WTC11 (cell line): ENCODE results near the gene CDH13. TPM values are rescaled to one million over a fixed set of nuclear protein-coding genes. Genes with fewer than 3 reads are reported as not detected.

Source experiments
- ATAC-seq: fragments of 200-7000 bp; cut with Tn5 transposase; 2 replicates; pipeline ENCODE4 v1.10.0; 2021; ENCODE audit warnings: mild to moderate bottlenecking, moderate library complexity
- CTCF ChIA-PET: fragments of 300-600 bp; sonication (Branson Sonifier 250); formaldehyde crosslinking; loops from one replicate; lab custom pipeline; 2021; ENCODE audit warnings: antibody characterized with exemption; lab: Charles Lee
- POLR2A ChIA-PET: fragments of 350-600 bp; sonication (Branson Sonifier 250); formaldehyde crosslinking; loops from one replicate; lab custom pipeline; 2021; ENCODE audit warnings: antibody characterized with exemption; lab: Charles Lee
- DNase-seq: peaks from one replicate; pipeline ENCODE4 v3.0.0; 2021; ENCODE audit warnings: low spot score
- H3K27ac Mint-ChIP-seq: 2 replicates; pipeline ENCODE4 v1.8.0; 2021; ENCODE audit warnings: mixed read lengths
- H3K27me3 Mint-ChIP-seq: 2 replicates; pipeline ENCODE4 v1.8.0; 2021; ENCODE audit warnings: low read depth, mild to moderate bottlenecking, moderate library complexity, mixed read lengths
- H3K36me3 Mint-ChIP-seq: 2 replicates; pipeline ENCODE4 v1.8.0; 2021; ENCODE audit warnings: mixed read lengths
- H3K4me1 Mint-ChIP-seq: 2 replicates; pipeline ENCODE4 v1.8.0; 2022; ENCODE audit warnings: mixed read lengths
- H3K4me3 Mint-ChIP-seq: 2 replicates; pipeline ENCODE4 v1.8.0; 2021; ENCODE audit warnings: mild to moderate bottlenecking, moderate library complexity, mixed read lengths
- H3K9me3 Mint-ChIP-seq: 2 replicates; pipeline ENCODE4 v1.8.0; 2021; ENCODE audit warnings: mixed read lengths
- CREM ChIP-seq: sonication (generic); formaldehyde crosslinking; IDR thresholded peaks from 2 replicates; pipeline ENCODE4 v1.8.1; 2022; ENCODE audit warnings: mild to moderate bottlenecking, missing genetic modification reagents, moderate library complexity
- CTCF ChIP-seq: fragments of 200-600 bp; IDR thresholded peaks from 2 replicates; pipeline ENCODE4 v1.8.0; 2022; ENCODE audit warnings: antibody characterized with exemption
- ESRRA ChIP-seq: sonication (generic); formaldehyde crosslinking; IDR thresholded peaks from 2 replicates; pipeline ENCODE4 v1.8.1; 2022; ENCODE audit warnings: mild to moderate bottlenecking, missing genetic modification reagents, borderline replicate concordance
- FOXJ3 ChIP-seq: sonication (generic); formaldehyde crosslinking; IDR thresholded peaks from 2 replicates; pipeline ENCODE4 v1.9.0; 2021; ENCODE audit warnings: missing genetic modification reagents, mild to moderate bottlenecking, borderline replicate concordance
- FOXK1 ChIP-seq: sonication (generic); formaldehyde crosslinking; IDR thresholded peaks from 2 replicates; pipeline ENCODE4 v1.8.0; 2022; ENCODE audit warnings: mild to moderate bottlenecking, moderate library complexity, missing genetic modification reagents
- HMGXB4 ChIP-seq: sonication (generic); formaldehyde crosslinking; IDR thresholded peaks from 2 replicates; pipeline ENCODE4 v1.8.1; 2023; ENCODE audit warnings: mild to moderate bottlenecking, moderate library complexity, missing genetic modification reagents
- IRF1 ChIP-seq: sonication (generic); formaldehyde crosslinking; IDR thresholded peaks from 2 replicates; pipeline ENCODE4 v1.8.0; 2023; ENCODE audit warnings: missing genetic modification reagents
- IRF2 ChIP-seq: sonication (generic); formaldehyde crosslinking; IDR thresholded peaks from 2 replicates; pipeline ENCODE4 v1.8.0; 2022; ENCODE audit warnings: low read depth, missing genetic modification reagents, borderline replicate concordance
- JAZF1 ChIP-seq: fragments of 250-450 bp; sonication (Bioruptor Pico); IDR thresholded peaks from 2 replicates; pipeline ENCODE4 v1.9.0; 2021; ENCODE audit warnings: moderate library complexity, mild to moderate bottlenecking, inconsistent platforms
- KAT7 ChIP-seq: sonication (generic); formaldehyde crosslinking; IDR thresholded peaks from 2 replicates; pipeline ENCODE4 v1.8.1; 2023; ENCODE audit warnings: missing genetic modification reagents, mild to moderate bottlenecking, borderline replicate concordance
- MLX ChIP-seq: sonication (generic); formaldehyde crosslinking; IDR thresholded peaks from 2 replicates; pipeline ENCODE4 v1.8.1; 2023; ENCODE audit warnings: mild to moderate bottlenecking, missing genetic modification reagents, moderate library complexity
- NFATC4 ChIP-seq: fragments of 250-450 bp; sonication (Bioruptor Pico); IDR thresholded peaks from 2 replicates; pipeline ENCODE4 v1.9.0; 2021; ENCODE audit warnings: mild to moderate bottlenecking
- NFE2L1 ChIP-seq: sonication (generic); formaldehyde crosslinking; IDR thresholded peaks from 2 replicates; pipeline ENCODE4 v1.8.1; 2023; ENCODE audit warnings: missing genetic modification reagents
- NR3C1 ChIP-seq: sonication (generic); formaldehyde crosslinking; conservative IDR thresholded peaks from 2 replicates; pipeline ENCODE4 v1.8.1; 2023; ENCODE audit warnings: low read depth, mild to moderate bottlenecking, missing genetic modification reagents
- OVOL2 ChIP-seq: fragments of 250-450 bp; sonication (Bioruptor Pico); IDR thresholded peaks from 2 replicates; pipeline ENCODE4 v1.9.0; 2021; ENCODE audit warnings: mild to moderate bottlenecking, borderline replicate concordance
- PREB ChIP-seq: sonication (generic); formaldehyde crosslinking; IDR thresholded peaks from 2 replicates; pipeline ENCODE4 v1.8.1; 2022; ENCODE audit warnings: mild to moderate bottlenecking, missing genetic modification reagents, moderate library complexity, borderline replicate concordance
- SOX15 ChIP-seq: fragments of 250-450 bp; sonication (Bioruptor Pico); IDR thresholded peaks from 2 replicates; pipeline ENCODE4 v1.9.0; 2021; ENCODE audit warnings: mild to moderate bottlenecking
- TEAD1 ChIP-seq: sonication (generic); formaldehyde crosslinking; IDR thresholded peaks from 2 replicates; pipeline ENCODE4 v1.8.0; 2022; ENCODE audit warnings: mild to moderate bottlenecking, missing genetic modification reagents
- ZBTB21 ChIP-seq: sonication (generic); formaldehyde crosslinking; IDR thresholded peaks from 2 replicates; pipeline ENCODE4 v1.8.1; 2023; ENCODE audit warnings: mild to moderate bottlenecking, missing genetic modification reagents, borderline replicate concordance
- ZNF396 ChIP-seq: fragments of 250-450 bp; sonication (Bioruptor Pico); IDR thresholded peaks from 2 replicates; pipeline ENCODE4 v1.8.0; 2021; ENCODE audit warnings: mild to moderate bottlenecking, moderate library complexity, borderline replicate concordance
- ZNF423 ChIP-seq: fragments of 250-450 bp; sonication (Bioruptor Pico); IDR thresholded peaks from 2 replicates; pipeline ENCODE4 v2.1.2; 2022; ENCODE audit warnings: mild to moderate bottlenecking, moderate library complexity
- ZNF512 ChIP-seq: sonication (generic); formaldehyde crosslinking; IDR thresholded peaks from 2 replicates; pipeline ENCODE4 v1.8.1; 2022; ENCODE audit warnings: missing genetic modification reagents, borderline replicate concordance
- total RNA-seq: library from RNA; stranded (reverse); gene quantifications from 3 replicates; pipeline ENCODE4 v1.2.3, GENCODE V29; 2021

CDH13 gene
- total RNA-seq, 1 experiment from 2014 or later = 0.81 TPM

- Mint-ChIP-seq H3K4me1 (peaks cover 4% of the 10 kb centered on the region), H3K27ac (no peak overlapping the region), H3K4me3 (no peak overlapping the region), H3K27me3 (no peaks in the 10 kb centered on the region; the same call in 1 of the 2 replicates), H3K9me3 (peaks cover 18% of the 10 kb centered on the region), H3K36me3 (no peaks in the 10 kb centered on the region)
- ChIA-PET POLR2A (no interaction called here), CTCF (no interaction called here)
- ATAC-seq (no peak), DNase-seq (no peak)
- TF ChIP-seq OVOL2 (CRISPR knock-in tag) = no peak
- no peak for TF ChIP-seq NFE2L1 (CRISPR knock-in tag)
- TF ChIP-seq ESRRA (CRISPR knock-in tag) = no peak
- TF ChIP-seq MLX (CRISPR knock-in tag) = no peak
- TF ChIP-seq IRF1 (CRISPR knock-in tag) = no peak
- TF ChIP-seq ZNF423 (CRISPR knock-in tag) = no peak
- TF ChIP-seq HMGXB4 (CRISPR knock-in tag) = no peak
Measured at GRCh38 chr16:83029467-83029866, 402.7 kb downstream of the CDH13 start.

GRCh38 chr16:83031524-83031923, 404.8 kb downstream of the CDH13 start:
- H3K4me1 Mint-ChIP-seq = peaks cover 4% of the 10 kb centered on the region
- no peak for DNase-seq
- TF ChIP-seq PREB (CRISPR knock-in tag) (no peak), ESRRA (CRISPR knock-in tag) (no peak), KAT7 (CRISPR knock-in tag) (no peak), SOX15 (CRISPR knock-in tag) (no peak), ZNF396 (CRISPR knock-in tag) (no peak), IRF2 (CRISPR knock-in tag) (no peak), FOXK1 (CRISPR knock-in tag) (no peak), NFATC4 (no peak), ZNF512 (no peak), TEAD1 (no peak), JAZF1 (CRISPR knock-in tag) (no peak), NR3C1 (CRISPR knock-in tag) (no peak), CTCF (no peak), CREM (CRISPR knock-in tag) (no peak), ZBTB21 (CRISPR knock-in tag) (no peak), FOXJ3 (CRISPR knock-in tag) (no peak)
- ATAC-seq = no peak
- H3K27ac Mint-ChIP-seq = no peak overlapping the region
- no peak overlapping the region for H3K4me3 Mint-ChIP-seq
- ChIA-PET CTCF (no interaction called here), POLR2A (no interaction called here)
- H3K27me3 Mint-ChIP-seq = no peaks in the 10 kb centered on the region; the same call in 1 of the 2 replicates
- peaks cover 14% of the 10 kb centered on the region for H3K9me3 Mint-ChIP-seq
- no peaks in the 10 kb centered on the region for H3K36me3 Mint-ChIP-seq
